T-helper 22 cell (primary cell): Measurements from ENCODE around the gene MDM1.

Experiments
- DNase-seq: peaks from one replicate; pipeline ENCODE4 v3.0.0-alpha.2; 2020; ENCODE audit warnings: low read depth

The MDM1 gene

DNA sequence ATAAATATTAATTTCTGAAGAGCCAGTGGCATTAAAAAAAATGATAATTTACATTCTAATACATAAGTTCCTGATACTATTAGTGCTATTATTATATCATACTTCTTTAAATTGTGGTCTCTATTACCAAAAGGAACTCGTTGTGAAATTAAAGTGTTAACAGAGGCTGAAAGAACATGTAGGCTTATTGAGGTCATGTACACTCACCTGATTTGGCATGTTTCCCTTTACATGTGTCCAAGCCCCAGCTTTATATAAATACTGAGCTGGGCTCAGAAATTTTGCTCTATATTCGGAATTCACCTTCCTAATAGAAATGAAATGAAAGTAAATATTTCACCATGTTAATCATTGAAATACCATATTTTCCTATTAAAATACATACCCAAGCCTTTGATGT, 11.0 kb downstream of the MDM1 start:
- DNase-seq: no peak

DNA sequence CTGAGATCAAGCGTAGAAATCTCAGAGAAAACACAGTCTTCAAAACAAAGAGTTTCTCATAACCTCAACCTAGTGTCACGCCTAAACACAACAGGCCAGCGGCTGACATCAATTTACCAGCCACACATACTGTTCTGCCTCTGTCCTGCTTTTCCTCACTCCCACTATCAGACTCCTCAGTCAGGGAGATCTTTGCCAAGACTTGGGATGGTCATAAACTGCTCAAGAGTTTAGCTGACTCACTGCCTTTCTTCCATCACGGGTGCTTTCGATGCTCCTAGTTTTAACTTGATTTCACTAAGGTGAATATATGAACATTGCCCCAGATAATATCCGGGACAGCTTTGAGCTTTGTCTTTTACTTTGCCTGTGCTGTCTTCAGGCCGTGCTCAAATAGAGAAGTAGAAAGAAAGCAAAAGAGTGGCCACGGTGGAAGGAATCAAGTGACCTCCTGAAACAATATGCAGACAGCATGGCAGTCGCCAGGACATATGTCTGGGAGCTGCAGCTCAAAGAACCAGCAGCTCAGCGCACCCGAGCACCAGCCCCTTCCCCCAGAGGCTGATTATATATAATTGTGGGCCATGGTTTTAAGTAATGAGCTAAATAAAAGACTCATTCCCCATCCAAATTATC, 12.1 kb downstream of the MDM1 start:
- DNase-seq: no peak

DNA sequence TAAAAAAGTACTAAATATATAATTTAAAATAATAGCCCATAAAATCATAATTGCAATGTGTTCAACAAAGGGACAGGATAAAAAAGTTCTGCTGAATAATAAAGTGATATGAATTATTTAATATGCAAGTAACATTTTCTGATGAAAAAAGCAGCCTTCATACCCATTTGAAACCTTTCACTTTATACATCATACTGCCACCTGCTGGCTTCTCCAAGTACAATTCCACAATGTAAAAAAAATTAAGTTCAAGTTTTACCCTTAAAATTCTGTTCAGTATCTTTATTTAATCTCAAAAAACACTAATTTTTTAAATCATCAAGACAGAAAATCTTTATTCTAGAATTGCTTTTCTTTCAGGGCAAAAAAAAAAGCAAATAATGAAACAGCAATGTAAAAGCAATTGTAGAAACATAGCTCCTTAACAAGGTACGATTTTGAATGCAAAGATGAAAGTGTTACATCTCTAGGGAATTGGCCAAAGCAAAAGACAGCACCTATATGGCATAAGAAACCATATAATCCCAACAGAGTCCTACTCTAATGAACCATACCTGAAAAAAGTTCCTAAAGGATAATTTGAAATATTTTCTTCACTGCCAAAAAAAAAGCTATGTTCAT, 15.0 kb downstream of the MDM1 start:
- DNase-seq: no peak

DNA sequence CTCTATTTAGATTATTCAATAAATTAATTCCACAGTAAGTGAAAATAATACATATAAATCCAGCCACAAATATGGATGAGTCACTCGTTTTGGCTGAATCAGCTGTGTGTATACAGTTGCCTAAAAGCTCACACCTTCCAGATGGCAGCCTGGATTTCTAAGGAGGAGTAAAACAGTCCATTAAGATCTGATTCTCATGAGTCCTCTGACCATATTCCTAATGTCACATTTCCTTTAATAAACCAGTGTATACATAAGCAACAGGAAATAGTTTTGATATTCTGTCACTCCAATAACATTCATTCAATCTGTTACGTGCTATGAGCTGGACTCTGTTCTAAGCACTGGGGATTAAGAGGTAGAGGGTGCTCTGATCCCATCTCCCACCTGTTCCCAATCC, 21.8 kb downstream of the MDM1 start:
- DNase-seq: no peak

DNA sequence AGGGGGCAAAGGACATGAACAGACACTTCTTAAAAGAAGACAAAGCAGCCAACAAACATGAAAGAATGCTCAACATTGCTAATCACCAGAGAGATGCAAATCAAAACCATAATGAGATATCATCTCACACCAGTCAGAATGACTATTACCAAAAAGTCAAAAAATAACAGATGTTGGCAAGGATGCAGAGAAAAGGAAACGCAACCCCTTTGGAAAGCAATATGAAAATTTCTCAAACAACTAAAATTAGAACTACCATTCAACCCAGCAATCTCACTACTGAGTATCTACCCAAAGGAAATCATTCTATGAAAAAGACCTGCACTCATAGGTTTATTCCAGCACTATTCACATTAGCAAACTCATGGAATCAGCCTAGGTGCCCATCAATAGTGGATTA, 25.6 kb downstream of the MDM1 start:
- DNase-seq: no peak

DNA sequence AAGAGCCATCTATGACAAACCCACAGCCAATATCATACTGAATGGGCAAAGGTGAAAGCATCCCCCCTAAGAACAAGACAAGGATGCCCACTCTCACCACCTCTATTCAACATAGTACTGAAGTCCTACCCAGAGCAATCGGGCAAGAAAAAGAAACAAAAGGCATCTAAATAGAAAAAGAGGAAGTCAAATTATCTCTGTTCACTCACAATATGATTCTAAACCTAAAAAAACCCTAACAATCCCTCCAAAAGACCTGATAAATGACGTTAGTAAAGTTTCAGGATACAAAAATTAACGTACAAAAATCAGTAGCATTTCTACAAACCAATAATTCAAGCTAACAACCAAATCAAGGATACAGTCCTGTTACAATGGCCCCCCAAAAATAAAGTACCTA, 26.9 kb downstream of the MDM1 start:
- no peak for DNase-seq

DNA sequence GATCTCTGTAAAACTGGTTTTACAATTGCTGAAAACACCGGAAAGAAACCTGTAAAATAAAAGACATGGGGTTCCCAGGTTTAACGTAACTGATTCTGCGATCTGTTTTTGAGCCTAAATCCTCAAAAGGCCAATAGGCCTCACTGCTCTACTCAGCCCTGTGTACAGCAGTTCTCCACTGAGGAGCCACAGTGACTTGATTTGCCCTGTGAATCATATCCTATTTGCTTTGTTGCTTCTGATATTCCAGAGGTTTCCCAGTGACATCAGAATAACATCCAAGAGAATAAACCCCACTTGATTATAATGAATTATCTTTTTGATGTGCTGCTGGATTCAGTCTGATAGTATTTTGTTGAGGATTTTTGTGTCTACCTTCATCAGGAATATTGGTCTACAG, 27.5 kb downstream of the MDM1 start:
- no peak for DNase-seq

DNA sequence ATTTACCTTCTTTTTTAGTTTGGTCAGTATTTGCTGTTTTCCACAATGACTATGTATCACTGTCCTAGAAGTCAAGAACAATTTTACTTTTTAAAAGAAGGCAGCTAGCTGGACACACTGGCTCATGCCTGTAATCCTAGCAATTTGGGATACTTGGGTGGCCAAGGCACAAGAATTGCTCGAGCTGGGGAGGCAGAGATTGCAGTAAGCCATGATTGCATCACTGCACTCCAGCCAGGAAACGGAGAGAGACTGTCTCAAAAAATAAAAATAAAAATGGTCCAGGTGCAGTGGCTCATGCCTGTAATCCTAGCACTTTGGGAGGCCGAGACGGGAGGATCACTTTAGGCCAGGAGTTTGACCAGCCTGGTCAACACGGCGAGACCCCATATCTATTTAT, 28.3 kb downstream of the MDM1 start:
- no peak for DNase-seq

DNA sequence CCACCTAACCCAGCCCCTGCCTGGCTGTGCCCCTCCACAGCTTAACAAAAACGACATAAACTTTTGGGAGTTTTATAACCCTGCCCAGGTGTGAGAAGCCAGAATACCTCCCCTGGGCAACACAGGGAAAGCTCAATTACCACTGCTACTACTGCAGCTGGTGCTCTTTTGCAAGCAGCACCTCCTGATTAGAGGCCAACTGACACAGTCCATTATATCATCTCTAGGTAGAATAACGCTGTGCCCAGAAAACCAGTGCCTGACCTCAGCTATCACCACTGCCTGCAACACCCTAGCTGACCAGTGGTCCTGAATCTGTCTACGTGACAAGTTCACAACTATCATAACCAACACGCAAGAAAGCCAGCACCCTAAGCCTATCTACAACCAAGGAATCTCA, 34.2 kb downstream of the MDM1 start:
- DNase-seq: no peak

DNA sequence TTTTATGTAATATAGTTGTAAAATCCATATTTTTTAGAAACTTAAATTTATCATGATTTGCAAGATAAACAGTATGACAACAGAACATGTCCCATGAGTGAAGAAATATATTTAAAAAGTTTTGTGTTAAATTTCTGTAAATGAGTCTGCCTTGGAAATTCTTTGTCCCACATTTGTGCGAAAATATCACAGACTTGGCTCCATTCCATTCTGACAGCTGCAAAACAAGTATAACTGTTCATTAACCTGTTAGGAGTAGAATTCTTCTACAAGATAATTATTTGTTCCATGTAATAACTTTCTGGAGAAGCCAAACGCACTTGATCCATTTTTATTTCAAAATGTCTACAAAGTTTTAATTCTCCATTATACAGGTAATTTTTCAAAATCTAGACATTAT, 37.9 kb downstream of the MDM1 start:
- DNase-seq: no peak

DNA sequence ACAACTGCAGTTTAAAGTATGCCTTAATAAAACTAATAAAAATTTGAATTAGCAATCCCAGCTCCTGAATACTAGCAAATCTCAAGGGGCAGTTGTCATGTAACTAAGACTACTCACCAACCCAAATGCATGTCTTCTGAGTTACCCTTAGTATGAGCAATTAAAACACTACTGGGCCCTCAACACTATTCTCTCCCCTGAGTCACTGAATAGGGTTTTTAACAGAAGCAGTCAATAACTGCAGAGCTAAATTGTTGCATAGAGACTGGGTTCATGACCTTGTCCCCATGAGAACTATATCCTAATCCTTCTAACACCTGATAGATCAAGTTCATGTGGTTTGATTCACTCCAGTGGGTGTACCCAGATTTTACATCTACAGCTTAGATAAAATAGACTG, 38.8 kb downstream of the MDM1 start:
- no peak for DNase-seq

DNA sequence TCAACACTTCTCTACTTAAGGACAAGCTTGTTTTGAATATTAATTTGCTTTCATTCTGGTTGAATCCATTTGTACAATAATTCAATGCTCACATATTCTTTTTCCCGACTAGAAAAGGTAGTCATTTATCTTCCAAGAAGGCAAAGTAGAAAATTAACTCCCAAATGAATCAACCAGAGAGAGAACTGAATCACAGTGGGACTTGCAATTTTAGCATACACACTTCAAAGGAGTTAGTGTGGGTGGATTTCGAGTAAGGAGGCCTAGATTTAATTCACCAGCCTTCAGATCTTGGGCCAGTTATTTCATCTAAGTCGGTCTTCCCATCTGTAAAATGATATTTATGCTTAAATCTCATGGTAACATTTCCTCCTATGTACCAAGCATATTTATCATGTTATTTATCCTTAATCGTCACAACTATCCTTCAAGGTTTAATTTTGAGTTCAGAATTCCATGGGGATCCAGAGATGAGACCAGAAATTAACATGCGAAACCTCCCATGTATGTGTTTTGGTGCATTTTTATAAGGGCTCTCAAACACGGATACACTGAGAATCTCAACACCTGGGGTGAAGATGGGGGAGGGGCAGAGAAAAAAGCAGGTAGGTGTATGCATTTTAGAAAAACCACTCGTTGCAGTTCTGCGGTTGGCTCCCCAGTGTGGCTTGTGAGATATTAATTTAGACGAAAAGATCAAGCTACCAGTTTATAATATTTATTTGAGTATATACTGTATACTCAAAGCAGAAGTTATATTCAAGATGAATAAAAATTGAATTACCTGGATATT, 39.8 kb downstream of the MDM1 start:
- no peak for DNase-seq

DNA sequence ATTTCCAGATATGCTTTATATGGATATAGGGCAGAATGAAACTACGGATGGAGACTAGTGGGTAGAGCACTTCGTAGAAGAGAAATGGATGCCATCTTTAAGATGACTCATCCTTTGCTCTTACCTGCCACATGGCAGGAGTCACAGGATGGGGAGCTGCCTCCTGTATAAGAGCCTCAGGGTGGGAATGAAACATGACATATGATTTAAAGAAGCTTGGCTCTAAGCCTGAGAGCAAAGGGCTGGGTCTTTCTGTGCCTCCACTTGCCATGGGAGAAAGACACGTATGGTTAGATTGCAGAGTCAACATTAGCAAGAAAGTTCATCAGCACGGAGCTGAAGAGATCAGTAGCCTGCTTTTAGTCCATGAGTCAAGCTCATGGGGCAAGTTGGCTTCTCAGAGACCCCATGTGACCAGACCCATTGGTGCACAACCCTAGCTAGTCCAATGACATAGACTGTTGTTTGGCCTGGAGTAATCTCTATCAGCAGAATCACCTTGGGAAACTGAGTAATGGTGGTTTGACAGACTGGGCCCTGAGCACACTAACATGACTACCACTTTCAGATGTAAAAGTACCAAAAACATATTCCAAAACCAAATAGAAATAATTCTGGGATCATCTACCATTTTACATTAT, 40.6 kb downstream of the MDM1 start:
- no peak for DNase-seq

DNA sequence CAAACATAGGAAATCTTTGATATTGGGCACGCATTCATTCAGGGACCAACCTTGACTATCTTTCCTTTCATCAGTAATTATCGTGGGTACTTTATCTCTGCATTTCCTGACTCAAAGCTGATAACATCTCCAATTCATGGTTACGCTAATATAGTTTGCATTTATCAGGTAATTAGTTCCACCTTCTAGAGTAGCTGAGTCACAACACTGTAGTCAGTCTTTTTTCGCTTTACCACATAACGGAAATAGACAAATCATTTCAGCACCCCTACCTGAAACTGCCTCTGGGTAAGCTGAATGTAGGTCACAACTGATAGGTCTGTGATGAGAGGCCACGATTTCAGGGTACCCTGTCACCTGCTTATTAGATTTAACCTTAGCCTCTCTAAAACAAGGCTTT, 42.0 kb downstream of the MDM1 start:
- peak; percentile 30 for DNase-seq

DNA sequence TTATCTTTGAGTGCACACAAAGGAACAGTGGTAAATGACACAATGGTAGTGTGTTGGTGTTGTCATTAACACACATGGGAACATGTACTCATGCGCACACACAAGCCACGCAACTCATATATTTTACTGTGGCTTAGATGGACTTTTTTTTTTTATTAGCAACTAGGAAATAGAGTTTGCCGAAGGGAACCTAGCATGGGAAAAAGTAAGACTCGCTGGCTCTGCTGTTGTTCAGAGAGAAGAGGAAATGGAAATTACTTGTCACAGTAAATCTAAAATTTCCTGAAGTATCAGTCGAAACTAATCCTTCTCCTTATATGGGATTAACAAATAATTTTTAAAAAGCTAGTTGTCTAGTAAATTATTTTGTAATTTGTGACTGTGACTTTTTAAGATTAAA, 45.1 kb downstream of the MDM1 start:
- no peak for DNase-seq

DNA sequence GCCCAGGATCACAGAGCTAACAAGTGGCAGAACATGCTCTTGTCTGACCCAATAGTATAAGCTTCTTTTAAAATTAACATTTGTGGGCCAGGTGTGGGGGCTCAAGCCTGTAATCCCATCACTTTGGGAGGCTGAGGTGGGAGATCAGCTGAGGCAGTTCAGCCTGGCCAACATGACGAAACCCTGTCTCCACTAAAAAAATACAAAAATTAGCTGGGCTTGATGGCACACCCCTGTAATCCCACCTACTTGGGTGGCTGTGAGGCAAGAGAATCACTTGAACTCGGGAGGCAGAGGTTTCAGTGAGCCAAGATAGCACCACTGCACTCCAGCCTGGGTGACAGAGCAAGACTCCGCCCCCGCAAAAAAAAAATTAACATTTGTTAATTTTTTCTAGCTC, 45.8 kb downstream of the MDM1 start:
- no peak for DNase-seq

DNA sequence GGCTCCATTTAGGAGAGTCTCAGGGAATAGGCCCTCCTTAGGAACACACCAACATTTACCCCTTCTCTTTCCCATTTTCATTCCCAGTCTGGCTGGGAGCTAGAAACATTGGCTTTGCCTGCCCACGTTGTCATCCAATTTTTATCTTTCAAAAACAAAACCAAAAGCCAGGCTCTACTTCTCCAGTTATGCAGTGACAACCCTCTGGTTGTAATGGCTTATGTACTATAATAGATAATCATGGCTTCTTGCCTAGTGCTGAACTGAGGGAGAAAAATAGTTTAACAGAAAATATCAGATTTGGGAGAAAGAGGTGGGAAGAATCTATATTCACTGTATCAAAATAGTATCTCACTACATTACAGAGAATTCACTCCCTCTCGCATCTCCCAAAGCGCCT, 46.6 kb downstream of the MDM1 start:
- DNase-seq: no peak

DNA sequence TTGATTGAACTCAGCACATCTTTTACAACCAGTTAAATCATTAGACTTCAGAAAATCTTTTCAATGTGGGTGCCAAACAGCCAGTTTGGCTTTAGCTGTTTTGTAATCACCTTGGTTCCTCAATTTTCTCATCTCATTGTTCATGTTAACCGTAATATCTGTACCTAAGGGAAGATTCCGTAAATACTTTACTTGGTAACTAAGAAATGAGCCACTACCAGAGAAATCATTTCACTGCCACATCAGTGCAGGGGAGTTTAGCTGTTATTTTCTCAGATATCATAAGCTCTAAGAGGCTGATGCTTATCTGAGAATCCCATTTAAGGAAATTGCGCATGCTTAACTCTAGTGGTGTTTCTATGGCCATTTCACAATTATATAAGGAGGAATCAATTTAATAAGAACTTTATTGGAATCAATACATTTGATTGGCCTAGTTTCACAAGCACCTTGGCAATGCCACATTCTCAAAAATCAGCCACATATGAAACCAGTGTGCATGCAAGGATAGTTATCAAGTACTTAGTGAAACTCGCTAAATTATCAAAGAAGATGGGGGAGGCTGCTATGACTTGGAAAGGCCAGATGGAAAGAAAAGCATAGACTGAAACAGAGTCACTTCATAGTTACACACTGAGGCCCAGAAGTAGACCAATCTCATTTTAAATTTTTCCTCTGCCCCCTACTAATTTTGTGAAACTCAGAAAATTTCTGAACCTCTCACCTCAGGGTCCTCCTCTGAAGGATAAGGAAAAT, 50.7 kb downstream of the MDM1 start:
- no peak for DNase-seq

DNA sequence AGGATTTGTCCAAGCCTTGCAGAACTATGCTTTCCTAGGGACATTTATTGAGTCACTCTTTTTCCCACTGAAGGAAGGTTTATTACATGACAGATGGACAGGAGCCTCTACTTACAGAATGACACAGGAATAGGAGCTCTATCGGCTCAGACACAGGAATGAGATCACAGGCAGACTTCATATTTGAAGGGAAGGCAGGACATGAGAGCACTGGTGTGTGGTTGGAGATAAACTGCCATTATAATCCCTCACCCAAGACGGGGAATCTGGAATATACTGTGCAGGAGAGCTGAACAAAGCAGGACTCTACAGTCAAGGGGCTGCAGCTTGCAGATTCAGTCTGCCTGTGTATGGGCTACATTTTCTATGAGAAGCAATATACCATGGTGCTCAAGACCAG, 51.9 kb downstream of the MDM1 start:
- DNase-seq: no peak

DNA sequence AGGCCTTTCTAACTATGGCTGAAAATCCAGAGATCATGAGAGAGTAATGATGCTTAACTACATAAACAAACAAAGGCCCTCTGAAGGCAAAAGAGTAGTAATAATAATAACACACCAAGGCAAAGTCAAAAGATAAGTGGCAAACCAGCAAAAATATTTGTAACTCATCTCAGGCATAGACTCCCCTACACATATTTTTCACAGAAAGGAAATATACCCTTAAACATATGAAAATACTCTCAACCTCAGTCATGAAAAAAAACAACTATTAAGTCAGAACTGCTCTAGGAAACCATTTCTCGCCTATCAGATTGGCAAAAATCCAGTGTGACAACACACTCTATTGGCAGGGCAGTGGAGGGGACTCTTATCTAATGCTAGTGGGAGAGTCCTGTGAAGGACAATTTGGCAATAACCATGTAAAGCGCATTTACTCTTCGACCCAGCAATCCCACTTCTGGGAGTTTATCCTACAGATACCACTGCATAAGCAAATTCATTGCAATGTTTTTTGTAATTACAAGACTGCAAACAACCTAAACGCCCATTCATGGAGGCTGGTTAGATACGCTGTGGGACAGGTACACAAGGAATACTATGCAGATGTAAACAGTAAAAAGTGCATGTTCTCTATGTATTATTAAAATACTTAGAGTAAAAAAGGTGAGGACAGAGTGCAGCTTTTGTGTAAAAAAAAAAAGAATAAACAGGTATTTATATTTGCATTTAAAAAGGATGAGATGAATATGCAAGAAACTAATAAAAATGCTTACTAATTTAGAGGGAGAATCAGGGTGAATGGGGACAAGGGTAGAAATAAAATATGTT, 52.7 kb downstream of the MDM1 start:
- no peak for DNase-seq

DNA sequence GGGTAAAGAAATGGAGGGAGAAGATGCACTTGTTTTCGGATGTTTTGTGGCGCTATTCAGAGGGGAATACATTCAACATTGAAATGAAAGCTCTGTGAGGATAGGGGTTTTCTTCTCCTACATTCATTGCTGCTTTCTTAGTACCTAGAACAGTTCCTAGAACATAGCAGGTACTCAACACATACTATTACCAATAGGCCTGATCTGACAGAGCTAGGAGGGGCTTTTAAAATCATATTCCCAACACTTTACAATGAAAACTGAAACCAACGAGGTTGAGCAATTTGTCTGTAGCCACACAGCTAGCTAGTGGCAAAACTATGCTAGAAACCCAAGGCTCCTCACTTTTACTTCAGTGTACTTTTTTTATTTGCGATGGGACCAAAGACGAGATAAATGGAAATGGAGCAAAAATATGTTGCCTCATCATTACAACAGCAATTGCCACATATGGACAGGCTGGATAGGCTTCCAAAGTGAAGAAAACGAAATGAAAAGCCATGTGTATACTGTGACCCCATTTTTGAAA, 55.7 kb downstream of the MDM1 start:
- no peak for DNase-seq
